Fibroblast of pulmonary artery (primary cell): Measurements from ENCODE around the gene SLC29A1.

Source experiments
- DNase-seq: peaks from one replicate; pipeline ENCODE4 v3.0.0-alpha.2; 2010; ENCODE audit warnings: low read depth
- H3K4me3 ChIP-seq: replicated peaks from 2 replicates; pipeline ENCODE4 v1.5.1; 2011; ENCODE audit warnings: low read depth, mild to moderate bottlenecking, control low read depth, low read length, moderate library complexity
- CTCF ChIP-seq: IDR thresholded peaks from 2 replicates; pipeline ENCODE4 v1.5.1; 2011; ENCODE audit warnings: mild to moderate bottlenecking, control low read depth, low read length, inconsistent platforms; ENCODE audit errors: missing control alignments

SLC29A1 gene

GRCh38 chr6:44247338-44248302 is 24.2 kb downstream of the SLC29A1 start:
- TF ChIP-seq CTCF = no peak
- DNase-seq = peak; percentile 64
- H3K4me3 ChIP-seq = peak overlapping the region; percentile 100

- no peak for DNase-seq
- peak overlapping the region; percentile 100 for H3K4me3 ChIP-seq
These were observed 25.2 kb downstream of the SLC29A1 start for GRCh38 chr6:44248579-44248978.

GRCh38 chr6:44249082-44249748 is 25.8 kb downstream of the SLC29A1 start:
- H3K4me3 ChIP-seq = peak overlapping the region; percentile 100
- no peak for TF ChIP-seq CTCF
- no peak for DNase-seq

More at GRCh38 chr6:44248579-44248978, 25.2 kb downstream of the SLC29A1 start:
- TF ChIP-seq CTCF = no peak

GRCh38 chr6:44250067-44250717 is 26.8 kb downstream of the SLC29A1 start:
- H3K4me3 ChIP-seq = no peak overlapping the region
- DNase-seq = no peak

GRCh38 chr6:44250718-44251123 is 27.3 kb downstream of the SLC29A1 start:
- DNase-seq = no peak
- no peak overlapping the region for H3K4me3 ChIP-seq

More at GRCh38 chr6:44250067-44250717, 26.8 kb downstream of the SLC29A1 start:
- no peak for TF ChIP-seq CTCF

More at GRCh38 chr6:44250718-44251123, 27.3 kb downstream of the SLC29A1 start:
- no peak for TF ChIP-seq CTCF
